NCI-H1417 treated with DMSO at 0.1 percent for 48 hours (cell line): Measurements from ENCODE around the gene TNIK.

Source experiments
- DNase-seq: peaks from one replicate; lab custom pipeline; 2025; lab: John Stamatoyannopoulos, UW

Gene TNIK

DNA sequence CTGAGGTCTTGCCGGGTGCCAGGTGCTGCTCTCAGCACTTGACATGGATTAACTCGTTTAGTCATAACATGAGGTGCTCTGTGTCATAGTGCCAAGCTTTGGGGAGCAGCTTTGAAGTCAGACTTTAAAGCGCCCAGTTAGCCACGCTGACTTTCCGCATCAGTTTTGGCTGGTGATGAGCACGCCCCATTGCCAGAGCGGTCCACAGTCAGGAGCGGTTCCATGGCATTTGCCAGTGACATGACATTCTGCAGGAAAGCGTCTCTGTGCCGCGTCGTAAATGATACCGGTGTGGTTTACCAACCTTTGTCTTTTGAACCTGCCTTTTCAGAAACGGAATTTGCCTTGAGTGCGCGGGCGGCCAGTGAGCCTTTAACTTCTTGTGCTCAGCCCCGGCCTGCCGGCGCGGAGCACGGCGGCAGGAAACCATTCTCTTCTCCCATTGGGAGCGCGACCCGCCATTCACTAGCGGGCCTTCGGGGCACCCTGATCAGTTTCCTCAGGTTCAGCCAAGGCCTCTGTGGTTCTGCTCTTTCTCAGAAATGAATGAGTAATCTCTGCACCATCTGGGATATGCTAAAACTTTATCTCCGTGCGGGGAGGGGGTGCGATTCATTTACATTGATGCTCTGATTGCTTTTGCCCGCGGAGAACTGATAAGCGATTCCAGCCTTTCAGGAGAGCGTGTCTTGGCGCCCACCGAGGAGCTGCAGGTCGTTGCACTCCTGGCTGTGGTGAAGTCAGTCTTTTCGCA, 432.0 kb downstream of the TNIK start:
- no peak for DNase-seq

DNA sequence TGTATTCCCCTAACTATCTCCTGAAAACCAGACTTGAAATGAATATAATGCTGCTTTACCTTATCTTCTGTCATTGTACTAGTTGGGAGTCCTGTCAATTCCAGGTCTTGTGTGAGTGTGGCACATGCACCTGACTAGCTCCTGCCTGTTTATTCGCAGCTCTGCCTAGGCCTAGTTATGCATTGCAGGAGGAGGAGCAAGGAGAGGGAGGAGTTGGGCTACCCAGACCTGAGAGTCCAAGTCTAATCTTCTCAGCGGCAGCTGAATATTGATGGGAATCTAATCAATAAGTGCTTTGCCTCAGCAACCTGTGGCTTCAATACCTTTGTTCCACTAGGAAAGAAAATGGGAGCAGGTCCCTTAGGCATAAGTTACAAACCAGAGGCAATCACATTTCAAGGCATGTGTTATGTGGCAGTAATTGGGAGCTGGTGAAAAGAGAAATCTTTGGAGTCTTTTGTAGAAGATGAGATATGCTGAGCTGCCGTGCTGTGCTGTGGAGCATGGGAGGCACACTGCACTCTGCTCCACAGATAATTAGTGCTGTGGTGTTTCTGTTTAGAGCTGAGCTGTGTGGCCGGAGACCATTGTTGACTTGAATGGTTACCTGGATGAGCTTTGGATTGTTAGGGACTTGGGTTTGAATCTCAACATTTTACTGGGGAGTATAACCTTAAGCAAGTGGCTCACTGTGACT, 433.5 kb downstream of the TNIK start, which contains the start of gene SLC2A2:
TSS of gene SLC2A2 (minus strand) at position 124 of the 697 bp plus-strand sequence. CDS start at position 74, 50 bp downstream.
- no peak for DNase-seq

DNA sequence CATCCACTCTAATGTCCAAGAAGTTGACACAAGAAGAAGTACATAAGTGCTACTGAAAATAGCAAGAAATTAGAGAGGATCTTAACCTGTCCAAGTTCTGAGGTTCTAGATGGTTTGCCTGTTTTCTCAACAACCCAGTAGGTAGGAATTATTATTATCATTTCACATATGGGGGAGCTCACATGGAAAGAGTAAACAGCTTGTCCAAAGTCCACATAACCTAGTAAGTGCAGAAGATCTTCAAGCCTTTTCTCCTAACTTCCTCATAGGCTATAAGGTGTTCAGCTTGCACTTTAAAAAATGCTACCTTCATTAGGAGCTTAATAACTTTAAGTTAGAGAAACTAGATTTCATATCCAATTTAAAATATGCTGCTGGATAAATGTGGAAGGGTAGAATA, 436.6 kb downstream of the TNIK start:
- DNase-seq: no peak

DNA sequence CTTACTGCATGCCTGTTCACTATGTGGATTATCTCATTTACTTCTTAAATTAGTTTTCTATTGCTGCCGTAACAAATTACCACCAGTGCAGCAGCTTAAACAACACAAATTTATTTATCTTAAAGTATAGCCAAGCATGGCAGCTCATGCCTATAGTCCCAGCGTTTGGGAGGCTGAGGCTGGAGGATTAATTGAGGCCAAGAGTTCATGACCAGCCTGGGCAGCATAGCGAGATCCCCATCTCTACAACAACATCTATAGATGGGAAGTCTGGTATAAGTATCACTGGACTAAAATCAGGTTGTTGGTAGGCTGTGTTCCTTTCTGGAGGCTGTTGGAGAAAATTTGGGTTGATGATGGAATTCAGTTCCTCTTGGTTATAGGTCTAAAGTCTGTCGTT, 438.8 kb downstream of the TNIK start:
- DNase-seq: no peak

DNA sequence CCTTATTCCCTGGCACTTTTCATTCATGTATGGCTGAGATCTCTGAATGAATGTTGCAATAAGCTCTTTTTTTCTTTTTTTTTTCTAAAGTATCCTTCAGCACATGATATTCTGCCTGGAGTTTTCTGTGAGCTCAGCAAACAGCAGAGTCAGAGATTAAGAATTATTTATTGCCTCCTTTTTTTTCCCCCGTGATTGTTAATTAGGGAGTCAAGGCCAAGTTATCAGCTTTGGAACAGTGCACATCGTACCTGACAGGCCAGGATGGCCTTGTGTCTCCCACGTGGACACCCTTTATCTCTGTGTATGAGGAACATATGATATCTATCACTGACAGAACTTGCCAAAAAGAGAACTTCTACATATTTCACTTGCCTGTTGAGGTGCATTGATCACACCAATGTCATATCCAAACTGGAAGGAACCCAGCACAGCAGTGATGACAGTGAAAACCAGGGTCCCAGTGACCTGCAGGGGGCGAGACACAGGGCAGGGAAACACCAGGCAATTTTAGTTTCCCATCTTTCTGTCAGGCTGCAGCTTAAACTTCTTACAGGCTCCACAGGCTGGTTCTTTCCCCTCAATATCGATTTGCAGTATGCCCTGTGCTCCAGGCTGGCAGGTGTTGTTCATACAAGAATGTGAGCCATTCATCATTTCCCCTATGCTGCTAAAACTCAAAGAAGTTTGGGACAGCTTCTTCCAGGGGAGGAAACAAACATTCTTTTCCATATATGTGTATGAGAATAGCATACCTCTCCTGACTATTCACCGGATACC, 441.9 kb downstream of the TNIK start:
- no peak for DNase-seq

DNA sequence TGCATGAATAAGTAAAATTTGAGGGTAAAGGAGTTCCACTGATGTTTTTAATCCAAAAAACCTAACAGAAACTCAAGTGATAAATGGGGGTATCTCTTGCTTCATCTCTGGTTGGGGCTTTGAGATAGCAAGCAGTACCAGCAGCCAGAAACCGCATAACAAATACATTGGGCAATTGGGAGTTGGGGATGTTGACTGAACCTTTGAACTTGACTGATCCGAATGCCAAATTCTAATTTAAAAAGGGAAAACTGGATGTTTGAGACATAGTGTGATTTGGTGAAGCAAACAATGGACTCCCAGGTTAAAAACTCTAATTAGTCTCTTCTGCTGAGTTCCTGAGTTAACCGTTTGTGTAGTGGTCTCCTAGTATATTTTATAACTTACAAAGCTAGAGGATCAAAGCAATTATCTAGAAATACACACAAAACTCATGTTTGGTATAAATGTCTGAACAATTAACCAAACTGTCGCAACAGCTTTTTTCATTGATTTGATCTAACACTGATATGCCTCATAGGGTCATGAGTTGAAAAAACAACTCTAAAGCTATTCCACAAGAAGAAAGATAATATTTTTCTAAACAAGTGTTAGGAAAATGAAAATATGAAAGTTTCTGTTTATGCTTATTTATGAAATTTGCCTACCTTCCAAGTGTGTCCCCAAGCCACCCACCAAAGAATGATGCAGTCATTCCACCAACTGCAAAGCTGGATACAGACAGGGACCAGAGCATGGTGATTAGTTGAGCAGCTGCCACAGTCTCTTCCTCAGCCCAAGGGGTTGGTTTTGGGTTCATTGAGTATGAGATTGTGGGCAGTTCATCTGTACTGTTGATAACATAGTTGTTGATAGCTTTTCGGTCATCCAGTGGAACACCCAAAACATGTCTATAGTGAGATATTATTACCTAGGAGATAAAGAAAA, 446.1 kb downstream of the TNIK start:
- no peak for DNase-seq

DNA sequence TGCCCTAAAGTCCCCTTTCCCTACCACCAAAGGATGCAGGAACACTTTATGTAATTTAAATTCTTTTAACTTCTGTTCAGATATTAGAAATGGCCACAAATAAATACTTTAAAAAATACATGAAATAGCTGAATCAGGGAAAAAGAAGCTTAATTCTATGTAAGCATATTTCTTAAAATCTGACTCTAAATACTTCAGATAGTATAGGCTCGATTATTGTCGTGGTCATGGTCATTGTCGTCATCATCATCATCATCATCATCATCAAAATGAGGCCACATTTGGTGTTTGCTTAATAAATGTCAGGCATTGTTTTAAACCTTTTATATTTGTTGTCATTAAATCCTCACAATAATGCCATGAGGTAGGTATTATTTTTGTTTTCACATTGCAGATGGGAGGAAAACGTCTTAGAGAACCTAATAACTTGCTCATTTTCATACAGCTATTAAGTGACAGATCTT, 448.3 kb downstream of the TNIK start:
- no peak for DNase-seq
